Measurements from ENCODE around the gene CCDC24.

GRCh38 chr1:43965316-43965715, 26.1 kb upstream of the CCDC24 start:
- TF ChIP-seq ATF2 (CRISPR knock-in tag; IDR thresholded peaks at IDR 0.05) (no peak), EHMT2 (IDR thresholded peaks at IDR 0.05; ENCODE audit: borderline replicate concordance, low read depth, low read length) (no peak), ZNF768 (CRISPR knock-in tag; IDR thresholded peaks at IDR 0.05) (no peak)

Data from HepG2 (cell line).